Mesendoderm (in vitro differentiated cells): Measurements from ENCODE around the gene RCAN3.
"Not testable (repeated sequence)": the region's sequence is repeated elsewhere in the genome, so short reads cannot be mapped to it uniquely, and the experiment has no call there.

Experiments
- DNase-seq: peaks from one replicate; pipeline ENCODE4 v3.0.0; 2013
- H2AK5ac ChIP-seq: 2 replicates; pipeline ENCODE4 v1.6.1; 2013; ENCODE audit warnings: low read length, inconsistent platforms
- H2BK120ac ChIP-seq: 2 replicates; pipeline ENCODE4 v1.6.1; 2013; ENCODE audit warnings: low read depth, mild to moderate bottlenecking, low read length, moderate library complexity, mixed read lengths
- H2BK15ac ChIP-seq: replicated peaks from 2 replicates; pipeline ENCODE4 v1.6.1; 2013; ENCODE audit warnings: low read depth, mild to moderate bottlenecking, moderate library complexity
- H2BK5ac ChIP-seq: 2 replicates; pipeline ENCODE4 v1.6.1; 2013; ENCODE audit warnings: low read length, inconsistent platforms
- H3K18ac ChIP-seq: 2 replicates; pipeline ENCODE4 v1.6.1; 2013; ENCODE audit warnings: mild to moderate bottlenecking, low read length, mixed read lengths
- H3K23ac ChIP-seq: one replicate; pipeline ENCODE4 v1.6.1; 2013; ENCODE audit warnings: low read length
- H3K27ac ChIP-seq: 2 replicates; pipeline ENCODE4 v1.5.1; 2013; ENCODE audit warnings: low read depth, mild to moderate bottlenecking, inconsistent platforms, low read length, moderate library complexity
- H3K27me3 ChIP-seq: 2 replicates; pipeline ENCODE4 v1.6.1; 2013; ENCODE audit warnings: low read length, control low read depth, mild to moderate bottlenecking, inconsistent platforms; ENCODE audit not compliant: insufficient read depth, poor library complexity
- H3K36me3 ChIP-seq: 2 replicates; pipeline ENCODE4 v1.6.1; 2013; ENCODE audit warnings: low read length, inconsistent platforms; ENCODE audit not compliant: control insufficient read depth, insufficient read depth
- H3K4ac ChIP-seq: one replicate; pipeline ENCODE4 v1.6.1; 2013; ENCODE audit warnings: low read depth, mild to moderate bottlenecking, low read length, moderate library complexity
- H3K4me1 ChIP-seq: 2 replicates; pipeline ENCODE4 v1.6.1; 2013; ENCODE audit warnings: low read depth, low read length, inconsistent platforms; ENCODE audit not compliant: control insufficient read depth
- H3K4me2 ChIP-seq: 2 replicates; pipeline ENCODE4 v1.6.1; 2013; ENCODE audit warnings: low read length
- H3K4me3 ChIP-seq: 2 replicates; pipeline ENCODE4 v1.5.1; 2013; ENCODE audit warnings: mild to moderate bottlenecking, low read length
- H3K56ac ChIP-seq: one replicate; pipeline ENCODE4 v1.6.1; 2013; ENCODE audit warnings: low read length
- H3K79me1 ChIP-seq: 2 replicates; pipeline ENCODE4 v1.6.1; 2013; ENCODE audit warnings: low read length, inconsistent platforms
- H3K79me2 ChIP-seq: 2 replicates; pipeline ENCODE4 v1.6.1; 2013; ENCODE audit warnings: mild to moderate bottlenecking, low read length; ENCODE audit not compliant: control insufficient read depth, insufficient read depth
- H3K9ac ChIP-seq: 2 replicates; pipeline ENCODE4 v1.6.1; 2013; ENCODE audit warnings: low read length, inconsistent platforms
- H4K5ac ChIP-seq: one replicate; pipeline ENCODE4 v1.6.1; 2013; ENCODE audit warnings: low read length
- H4K8ac ChIP-seq: one replicate; pipeline ENCODE4 v1.6.1; 2013; ENCODE audit warnings: low read depth, mild to moderate bottlenecking, control low read depth, low read length, moderate library complexity
- WGBS: extraction: QIAGEN DNeasy Blood & Tissue Kit; methylation state at CpG from one replicate; pipeline ENCODE4 v1.1.7; 2013; ENCODE audit warnings: low lambda C conversion rate, missing lambda C conversion rate; ENCODE audit not compliant: insufficient coverage; ENCODE audit errors: extremely low coverage; 5-methylcytosine and 5-hydroxymethylcytosine counted together

RCAN3 gene

GRCh38 chr1:24491577-24492360 is 10.9 kb upstream of the RCAN3 start:
- H3K27ac ChIP-seq, result no peak overlapping the region
- H3K79me1 ChIP-seq, result no peaks in the 10 kb centered on the region
- peak; percentile 61 for DNase-seq
- no peak overlapping the region for H3K9ac ChIP-seq
- no peak overlapping the region for H3K56ac ChIP-seq
- no peak overlapping the region for H4K8ac ChIP-seq
- H3K4me3 ChIP-seq, result no peak overlapping the region
- no peak overlapping the region for H2BK15ac ChIP-seq
- H3K23ac ChIP-seq, result no peak overlapping the region
- H2BK5ac ChIP-seq, result no peak overlapping the region
- WGBS, result no CpG with 5 or more reads among the region's 15 CpGs
- H3K4me2 ChIP-seq, result no peak overlapping the region
- H3K79me2 ChIP-seq, result no peaks in the 10 kb centered on the region
- H3K27me3 ChIP-seq, result no peaks in the 10 kb centered on the region
- no peak overlapping the region for H4K5ac ChIP-seq
- no peak overlapping the region for H2BK120ac ChIP-seq
- no peak overlapping the region for H3K18ac ChIP-seq
- H3K4ac ChIP-seq, result no peak overlapping the region
- H3K36me3 ChIP-seq, result no peaks in the 10 kb centered on the region
- no peaks in the 10 kb centered on the region for H3K4me1 ChIP-seq
- H2AK5ac ChIP-seq, result no peak overlapping the region

GRCh38 chr1:24492935-24493334 is 9.7 kb upstream of the RCAN3 start:
- not testable (repeated sequence) for H3K4me3 ChIP-seq, H3K4me2 ChIP-seq, H2BK120ac ChIP-seq, H2BK5ac ChIP-seq, H3K4me1 ChIP-seq, H3K56ac ChIP-seq, H3K36me3 ChIP-seq, H3K18ac ChIP-seq, H3K79me1 ChIP-seq, H2BK15ac ChIP-seq, H3K23ac ChIP-seq, H3K79me2 ChIP-seq, H3K9ac ChIP-seq, H3K27me3 ChIP-seq, H3K27ac ChIP-seq, H4K8ac ChIP-seq, DNase-seq, H4K5ac ChIP-seq, H2AK5ac ChIP-seq, H3K4ac ChIP-seq
- no CpG with 5 or more reads among the region's 9 CpGs for WGBS

GRCh38 chr1:24493785-24494184 is 8.9 kb upstream of the RCAN3 start:
- Histone ChIP-seq H2BK15ac (no peak overlapping the region), H3K4me2 (no peak overlapping the region), H3K4ac (no peak overlapping the region), H2BK5ac (no peak overlapping the region), H3K79me1 (no peaks in the 10 kb centered on the region), H4K5ac (no peak overlapping the region), H4K8ac (no peak overlapping the region), H3K18ac (no peak overlapping the region), H2BK120ac (no peak overlapping the region), H3K9ac (no peak overlapping the region), H3K56ac (no peak overlapping the region), H2AK5ac (no peak overlapping the region), H3K4me3 (no peak overlapping the region), H3K4me1 (no peaks in the 10 kb centered on the region), H3K27me3 (no peaks in the 10 kb centered on the region), H3K27ac (no peak overlapping the region), H3K36me3 (no peaks in the 10 kb centered on the region), H3K79me2 (no peaks in the 10 kb centered on the region), H3K23ac (no peak overlapping the region)
- WGBS, result no CpG with 5 or more reads among the region's 3 CpGs
- no peak for DNase-seq

GRCh38 chr1:24498589-24498988 is 4.0 kb upstream of the RCAN3 start:
- no peaks in the 10 kb centered on the region for H3K79me1 ChIP-seq
- H3K36me3 ChIP-seq, result no peaks in the 10 kb centered on the region

GRCh38 chr1:24500448-24501048 is 2.1 kb upstream of the RCAN3 start:
- no peaks in the 10 kb centered on the region for H3K79me2 ChIP-seq
- H3K27me3 ChIP-seq, result no peaks in the 10 kb centered on the region
- peaks cover 10% of the 10 kb centered on the region for H3K4me1 ChIP-seq

More at GRCh38 chr1:24498589-24498988, 4.0 kb upstream of the RCAN3 start:
- H3K9ac ChIP-seq, result no peak overlapping the region
- no peak overlapping the region for H3K56ac ChIP-seq
- H2AK5ac ChIP-seq, result no peak overlapping the region
- H3K4me3 ChIP-seq, result no peak overlapping the region
- H4K8ac ChIP-seq, result no peak overlapping the region
- no peak overlapping the region for H4K5ac ChIP-seq
- H3K27me3 ChIP-seq, result no peaks in the 10 kb centered on the region
- H2BK15ac ChIP-seq, result no peak overlapping the region
- no peak overlapping the region for H3K27ac ChIP-seq
- no CpG with 5 or more reads among the region's 12 CpGs for WGBS
- H3K23ac ChIP-seq, result no peak overlapping the region
- no peak overlapping the region for H3K4me2 ChIP-seq
- H3K79me2 ChIP-seq, result no peaks in the 10 kb centered on the region
- H2BK5ac ChIP-seq, result no peak overlapping the region
- H3K18ac ChIP-seq, result no peak overlapping the region
- H2BK120ac ChIP-seq, result no peak overlapping the region
- no peak for DNase-seq
- H3K4ac ChIP-seq, result no peak overlapping the region
- H3K4me1 ChIP-seq, result peaks cover 10% of the 10 kb centered on the region

More at GRCh38 chr1:24500448-24501048, 2.1 kb upstream of the RCAN3 start:
- Histone ChIP-seq H2AK5ac (peak overlapping the region; percentile 71), H3K4me2 (no peak overlapping the region), H4K5ac (no peak overlapping the region), H3K18ac (no peak overlapping the region), H3K56ac (no peak overlapping the region), H3K9ac (no peak overlapping the region), H2BK120ac (no peak overlapping the region), H2BK5ac (no peak overlapping the region), H3K23ac (no peak overlapping the region), H3K4ac (no peak overlapping the region), H2BK15ac (no peak overlapping the region), H4K8ac (no peak overlapping the region), H3K4me3 (no peak overlapping the region), H3K27ac (no peak overlapping the region), H3K79me1 (no peaks in the 10 kb centered on the region), H3K36me3 (no peaks in the 10 kb centered on the region)
- no peak for DNase-seq
- no CpG with 5 or more reads among the region's 5 CpGs for WGBS
